SK-N-SH treated with all-trans-retinoic acid at 6 μM for 48 hours (cell line): ENCODE data around the gene GAA.

ENCODE experiments used
- ATAC-seq: fragments of 200-7000 bp; cut with Tn5 transposase; 3 replicates; pipeline ENCODE4 v1.9.1; 2020; ENCODE audit warnings: mild to moderate bottlenecking, moderate library complexity
- ARNTL ChIP-seq: fragments of 450-650 bp; formaldehyde crosslinking; IDR thresholded peaks from 2 replicates; pipeline ENCODE4 v1.5.0; 2020; ENCODE audit warnings: low read depth, mild to moderate bottlenecking, moderate library complexity, borderline replicate concordance
- BACH2 ChIP-seq: fragments of 250-450 bp; sonication (Bioruptor Pico); IDR thresholded peaks from 2 replicates; pipeline ENCODE4 v1.9.0; 2021; ENCODE audit warnings: mild to moderate bottlenecking, borderline replicate concordance
- CREB5 ChIP-seq: fragments of 250-450 bp; sonication (Bioruptor Pico); IDR thresholded peaks from 2 replicates; pipeline ENCODE4 v1.5.1; 2020; ENCODE audit warnings: low read depth, mild to moderate bottlenecking, moderate library complexity
- CSDC2 ChIP-seq: fragments of 250-450 bp; sonication (Bioruptor Pico); IDR thresholded peaks from 2 replicates; pipeline ENCODE4 v1.5.0; 2020; ENCODE audit warnings: mild to moderate bottlenecking, moderate library complexity
- CSRNP3 ChIP-seq: fragments of 250-450 bp; sonication (Bioruptor Pico); IDR thresholded peaks from 2 replicates; pipeline ENCODE4 v1.5.1; 2021; ENCODE audit warnings: mild to moderate bottlenecking, moderate library complexity
- ESRRG ChIP-seq: fragments of 250-450 bp; sonication (Bioruptor Pico); IDR thresholded peaks from 2 replicates; pipeline ENCODE4 v1.6.1; 2021; ENCODE audit warnings: mild to moderate bottlenecking
- GLIS3 ChIP-seq: fragments of 250-450 bp; sonication (Bioruptor Pico); IDR thresholded peaks from 2 replicates; pipeline ENCODE4 v1.5.0; 2020; ENCODE audit warnings: mild to moderate bottlenecking, moderate library complexity
- ISL1 ChIP-seq: fragments of 250-450 bp; sonication (Bioruptor Pico); IDR thresholded peaks from 2 replicates; pipeline ENCODE4 v2.1.2; 2022; ENCODE audit warnings: mild to moderate bottlenecking, moderate library complexity
- OSR1 ChIP-seq: fragments of 250-450 bp; sonication (Bioruptor Pico); IDR thresholded peaks from 2 replicates; pipeline ENCODE4 v1.8.0; 2022; ENCODE audit warnings: moderate library complexity, mild to moderate bottlenecking, inconsistent platforms
- PATZ1 ChIP-seq: fragments of 250-450 bp; sonication (Bioruptor Pico); IDR thresholded peaks from 2 replicates; pipeline ENCODE4 v1.8.0; 2020; ENCODE audit warnings: mild to moderate bottlenecking, moderate library complexity, borderline replicate concordance
- PPARA ChIP-seq: fragments of 250-450 bp; sonication (Bioruptor Pico); IDR thresholded peaks from 2 replicates; pipeline ENCODE4 v1.5.0; 2020; ENCODE audit warnings: mild to moderate bottlenecking, borderline replicate concordance
- RARB ChIP-seq: fragments of 250-450 bp; sonication (Bioruptor Pico); IDR thresholded peaks from 2 replicates; pipeline ENCODE4 v1.8.0; 2021; ENCODE audit warnings: mild to moderate bottlenecking, moderate library complexity
- SNAI2 ChIP-seq: fragments of 250-450 bp; sonication (Bioruptor Pico); IDR thresholded peaks from 2 replicates; pipeline ENCODE4 v1.5.0; 2020; ENCODE audit warnings: mild to moderate bottlenecking, moderate library complexity
- TCF4 ChIP-seq: fragments of 250-450 bp; sonication (Bioruptor Pico); IDR thresholded peaks from 2 replicates; pipeline ENCODE4 v1.8.0; 2021; ENCODE audit warnings: mild to moderate bottlenecking, moderate library complexity, borderline replicate concordance
- TOX ChIP-seq: fragments of 250-450 bp; sonication (Bioruptor Pico); IDR thresholded peaks from 2 replicates; pipeline ENCODE4 v1.8.0; 2021; ENCODE audit warnings: mild to moderate bottlenecking, moderate library complexity, borderline replicate concordance
- TSHZ2 ChIP-seq: fragments of 250-450 bp; sonication (Bioruptor Pico); IDR thresholded peaks from 2 replicates; pipeline ENCODE4 v1.5.0; 2020; ENCODE audit warnings: mild to moderate bottlenecking, moderate library complexity
- ZC3H10 ChIP-seq: fragments of 250-450 bp; sonication (Bioruptor Pico); IDR thresholded peaks from 2 replicates; pipeline ENCODE4 v1.5.1; 2021; ENCODE audit warnings: mild to moderate bottlenecking, moderate library complexity
- ZFP3 ChIP-seq: fragments of 250-450 bp; sonication (Bioruptor Pico); IDR thresholded peaks from 2 replicates; pipeline ENCODE4 v1.5.0; 2020; ENCODE audit warnings: mild to moderate bottlenecking, moderate library complexity
- ZFP30 ChIP-seq: fragments of 450-650 bp; formaldehyde crosslinking; IDR thresholded peaks from 2 replicates; pipeline ENCODE4 v1.5.0; 2022; ENCODE audit warnings: mild to moderate bottlenecking, moderate library complexity
- ZNF70 ChIP-seq: fragments of 450-650 bp; formaldehyde crosslinking; IDR thresholded peaks from 2 replicates; pipeline ENCODE4 v1.5.0; 2020; ENCODE audit warnings: mild to moderate bottlenecking, moderate library complexity
- ZNF8 ChIP-seq: fragments of 450-650 bp; formaldehyde crosslinking; IDR thresholded peaks from 2 replicates; pipeline ENCODE4 v1.5.0; 2020; ENCODE audit warnings: mild to moderate bottlenecking, moderate library complexity
- TF ChIP-seq, protein P1 (sequence below): fragments of 250-450 bp; sonication (Bioruptor Pico); IDR thresholded peaks from 2 replicates; pipeline ENCODE4 v1.8.0; 2021; ENCODE audit warnings: low read depth, mild to moderate bottlenecking, moderate library complexity, borderline replicate concordance

The GAA gene

DNA sequence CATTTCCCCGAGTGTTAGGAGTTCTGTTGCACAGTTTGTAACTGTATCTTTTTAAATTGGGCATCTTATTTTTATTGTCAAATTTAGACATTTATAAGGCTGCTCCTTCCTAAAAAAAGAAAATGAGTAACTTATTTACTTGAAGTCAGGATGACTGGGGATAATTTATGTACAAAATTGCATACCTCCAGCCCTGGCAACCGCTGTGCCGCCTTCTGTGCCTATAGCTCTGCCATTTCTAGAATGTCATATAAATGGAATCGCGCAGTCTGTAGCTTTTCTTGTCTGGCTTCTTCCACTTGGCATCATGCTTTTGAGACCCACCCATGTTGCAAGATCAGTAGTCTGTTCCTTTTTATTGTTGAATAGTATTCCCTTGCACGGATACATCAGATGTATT lies 29.0 kb upstream of the GAA start:
- no peak for TF ChIP-seq BACH2 (CRISPR knock-in tag)

GRCh38 chr17:80080081-80080480 lies 21.3 kb upstream of the GAA start:
- TF ChIP-seq ZFP30 (CRISPR knock-in tag) (no peak), TCF4 (CRISPR knock-in tag) (no peak), ARNTL (CRISPR knock-in tag) (no peak), ZNF8 (CRISPR knock-in tag) (no peak), ZFP3 (CRISPR knock-in tag) (no peak), OSR1 (no peak), RARB (CRISPR knock-in tag) (no peak), CREB5 (CRISPR knock-in tag) (no peak), ZC3H10 (CRISPR knock-in tag) (no peak), PPARA (CRISPR knock-in tag) (no peak), ZNF70 (CRISPR knock-in tag) (no peak)
- TF ChIP-seq, protein P1, sequence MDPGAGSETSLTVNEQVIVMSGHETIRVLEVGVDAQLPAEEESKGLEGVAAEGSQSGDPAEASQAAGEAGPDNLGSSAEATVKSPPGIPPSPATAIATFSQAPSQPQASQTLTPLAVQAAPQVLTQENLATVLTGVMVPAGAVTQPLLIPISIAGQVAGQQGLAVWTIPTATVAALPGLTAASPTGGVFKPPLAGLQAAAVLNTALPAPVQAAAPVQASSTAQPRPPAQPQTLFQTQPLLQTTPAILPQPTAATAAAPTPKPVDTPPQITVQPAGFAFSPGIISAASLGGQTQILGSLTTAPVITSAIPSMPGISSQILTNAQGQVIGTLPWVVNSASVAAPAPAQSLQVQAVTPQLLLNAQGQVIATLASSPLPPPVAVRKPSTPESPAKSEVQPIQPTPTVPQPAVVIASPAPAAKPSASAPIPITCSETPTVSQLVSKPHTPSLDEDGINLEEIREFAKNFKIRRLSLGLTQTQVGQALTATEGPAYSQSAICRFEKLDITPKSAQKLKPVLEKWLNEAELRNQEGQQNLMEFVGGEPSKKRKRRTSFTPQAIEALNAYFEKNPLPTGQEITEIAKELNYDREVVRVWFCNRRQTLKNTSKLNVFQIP (CRISPR knock-in tag) = no peak
- ATAC-seq = no peak

More for the DNA sequence above, 29.0 kb upstream of the GAA start:
- no peak for ATAC-seq

DNA sequence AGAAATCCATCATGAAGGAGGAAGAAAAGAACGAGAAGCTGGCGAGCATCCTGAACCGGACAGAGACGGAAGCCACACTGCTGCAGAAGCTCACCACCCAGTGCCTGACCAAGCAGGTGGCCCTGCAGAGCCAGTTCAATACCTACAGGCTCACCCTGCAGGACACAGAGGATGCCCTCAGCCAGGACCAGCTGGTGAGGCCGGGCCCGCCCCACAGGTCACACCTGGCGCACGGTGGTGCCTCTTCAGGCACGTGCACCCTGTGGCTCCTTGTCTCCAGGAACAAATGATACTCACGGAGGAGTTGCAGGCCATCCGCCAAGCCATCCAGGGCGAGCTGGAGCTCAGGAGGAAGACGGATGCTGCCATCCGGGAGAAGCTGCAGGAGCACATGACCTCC lies 19.8 kb upstream of the GAA start:
- ATAC-seq = no peak
- TF ChIP-seq ZFP3 (CRISPR knock-in tag) (no peak), ZNF8 (CRISPR knock-in tag) (no peak), CSRNP3 (CRISPR knock-in tag) (no peak), CREB5 (CRISPR knock-in tag) (no peak), ISL1 (no peak), ESRRG (CRISPR knock-in tag) (no peak), TCF4 (CRISPR knock-in tag) (no peak), ZC3H10 (CRISPR knock-in tag) (no peak), SNAI2 (CRISPR knock-in tag) (no peak), CSDC2 (CRISPR knock-in tag) (no peak), ARNTL (CRISPR knock-in tag) (no peak), ZFP30 (CRISPR knock-in tag) (no peak), BACH2 (CRISPR knock-in tag) (no peak), TOX (CRISPR knock-in tag) (no peak), OSR1 (no peak)
- TF ChIP-seq, protein P1 (CRISPR knock-in tag) = no peak

GRCh38 chr17:80082403-80083135 lies 18.8 kb upstream of the GAA start:
- TF ChIP-seq OSR1 = no peak
- TF ChIP-seq TSHZ2 (CRISPR knock-in tag) = no peak
- no peak for TF ChIP-seq CSDC2 (CRISPR knock-in tag)
- TF ChIP-seq TCF4 (CRISPR knock-in tag) = no peak
- no peak for TF ChIP-seq ZNF8 (CRISPR knock-in tag)
- TF ChIP-seq PATZ1 = no peak
- TF ChIP-seq GLIS3 (CRISPR knock-in tag) = no peak
- no peak for TF ChIP-seq ZC3H10 (CRISPR knock-in tag)
- ATAC-seq = peak; percentile 86
